CD4-positive, alpha-beta T cell (primary cell): ENCODE results near the gene SNRPD3. TPM values are rescaled to one million over a fixed set of nuclear protein-coding genes. Genes with fewer than 3 reads are reported as not detected.
"Not testable (repeated sequence)": the region's sequence is repeated elsewhere in the genome, so short reads cannot be mapped to it uniquely, and the experiment has no call there.

Experiments
- ATAC-seq: fragments of 200-7000 bp; cut with Tn5 transposase; one replicate; pipeline ENCODE4 v1.10.0; 2022; ENCODE audit warnings: mild to moderate bottlenecking; ENCODE audit not compliant: poor library complexity
- CTCF ChIA-PET: fragments of 350-600 bp; sonication (Branson Sonifier 250); formaldehyde crosslinking; loops from one replicate; lab custom pipeline; 2021; ENCODE audit warnings: antibody characterized with exemption, inconsistent platforms; lab: Charles Lee
- POLR2A ChIA-PET: fragments of 350-600 bp; sonication (Branson Sonifier 250); formaldehyde crosslinking; loops from one replicate; lab custom pipeline; 2021; ENCODE audit warnings: antibody characterized with exemption, inconsistent platforms; lab: Charles Lee
- DNase-seq, 14 experiments: peaks; one replicate each; pipeline ENCODE4 v3.0.0-alpha.2; 2013 to 2020; ENCODE audit warnings: mixed read lengths in 2 of 14
- H3K27ac ChIP-seq, 2 donors: one replicate each; pipeline versions ENCODE4 v1.5.1 to v1.7.0; 2013; ENCODE audit warnings: low read length in 2 of 2, low read depth in 1 of 2, mild to moderate bottlenecking in 1 of 2
- H3K27me3 ChIP-seq, 2 experiments: 1 replicate in 1 of 2; 2 replicates in 1 of 2; pipeline versions ENCODE4 v1.6.1 to v1.7.0; 2013; ENCODE audit warnings: low read length in 2 of 2, control low read depth in 1 of 2, mild to moderate bottlenecking in 1 of 2, moderate library complexity in 1 of 2; ENCODE audit not compliant: insufficient read depth in 2 of 2, control insufficient read depth in 1 of 2
- H3K36me3 ChIP-seq: one replicate; pipeline ENCODE4 v1.6.1; 2013; ENCODE audit warnings: low read length, control low read depth; ENCODE audit not compliant: insufficient read depth
- H3K4me1 ChIP-seq: one replicate; pipeline ENCODE4 v1.6.1; 2013; ENCODE audit warnings: low read length, control low read depth; ENCODE audit not compliant: insufficient read depth
- H3K4me3 ChIP-seq: one replicate; pipeline ENCODE4 v1.5.1; 2013; ENCODE audit warnings: mild to moderate bottlenecking, low read length, moderate library complexity
- H3K9me3 ChIP-seq, 2 experiments: 1 replicate in 1 of 2; 2 replicates in 1 of 2; pipeline versions ENCODE4 v1.6.1 to v1.7.0; 2013; ENCODE audit warnings: low read length in 2 of 2, mild to moderate bottlenecking in 2 of 2, control low read depth in 1 of 2, moderate library complexity in 1 of 2; ENCODE audit not compliant: control insufficient read depth in 1 of 2, insufficient read depth in 1 of 2
- H3K27ac Mint-ChIP-seq: one replicate; pipeline ENCODE4 v1.8.0; 2020; ENCODE audit warnings: mixed read lengths
- H3K27me3 Mint-ChIP-seq: one replicate; pipeline ENCODE4 v1.8.0; 2021; ENCODE audit warnings: mixed read lengths
- H3K36me3 Mint-ChIP-seq: one replicate; pipeline ENCODE4 v1.8.0; 2021; ENCODE audit warnings: low read depth, mixed read lengths
- H3K4me1 Mint-ChIP-seq: one replicate; pipeline ENCODE4 v1.8.0; 2021; ENCODE audit warnings: low read depth, mixed read lengths
- H3K4me3 Mint-ChIP-seq: one replicate; pipeline ENCODE4 v1.8.0; 2020; ENCODE audit warnings: mild to moderate bottlenecking, mixed read lengths
- H3K9me3 Mint-ChIP-seq: one replicate; pipeline ENCODE4 v1.8.0; 2020; ENCODE audit warnings: mixed read lengths
- intact Hi-C, 2 experiments: fragments of 100-400 bp; cut with DNase I in 1 of 2; cut with micrococcal nuclease in 1 of 2; formaldehyde crosslinking; loops; one replicate each; pipeline versions ENCODE4 v1.15.1 to v1.9.0; 2023 to 2025; cut with DNase I, micrococcal nuclease
- total RNA-seq, 174 experiments: library from RNA in 2 of 174; stranded (reverse) in 2 of 174; gene quantifications; one replicate each; pipeline ENCODE4 v1.2.3 and lab custom pipeline; 2021 to 2026
- TF ChIP-seq, protein P1 (sequence below): fragments of 200-600 bp; IDR thresholded peaks from one replicate; pipeline ENCODE4 v1.8.0; 2022; ENCODE audit warnings: antibody characterized with exemption, mild to moderate bottlenecking

The SNRPD3 gene
- total RNA-seq, 2 experiments from 2014 or later: 31.0 to 31.5 TPM

GRCh38 chr22:24525416-24526037, 30.3 kb upstream of the SNRPD3 start:
- H3K36me3 Mint-ChIP-seq: no peaks in the 10 kb centered on the region
- CTCF ChIA-PET: interaction anchor here (1.2 kb wide), 1 partner anchor 99 kb away, joined by 3 read pairs; no protein-coding TSS in a partner anchor
- Histone ChIP-seq H3K9me3 (no peaks in the 10 kb centered on the region), H3K27me3 (no peaks in the 10 kb centered on the region), H3K27ac (no peak overlapping the region), H3K4me1 (peaks cover 13% of the 10 kb centered on the region), H3K36me3 (no peaks in the 10 kb centered on the region), H3K4me3 (no peak overlapping the region)
- no peak overlapping the region for H3K27ac Mint-ChIP-seq
- POLR2A ChIA-PET: no interaction called here
- H3K4me3 Mint-ChIP-seq: no peak overlapping the region
- no peaks in the 10 kb centered on the region for H3K27me3 Mint-ChIP-seq
- no peaks in the 10 kb centered on the region for H3K9me3 Mint-ChIP-seq
- ATAC-seq (peak; percentile 98), DNase-seq (peak; percentile 60 to 88 (median 72))
- intact Hi-C loops: loop anchor here (1.0 to 10.0 kb wide), 4 partner anchors 104 to 331 kb away; no protein-coding TSS in a partner anchor
- TF ChIP-seq, protein P1, sequence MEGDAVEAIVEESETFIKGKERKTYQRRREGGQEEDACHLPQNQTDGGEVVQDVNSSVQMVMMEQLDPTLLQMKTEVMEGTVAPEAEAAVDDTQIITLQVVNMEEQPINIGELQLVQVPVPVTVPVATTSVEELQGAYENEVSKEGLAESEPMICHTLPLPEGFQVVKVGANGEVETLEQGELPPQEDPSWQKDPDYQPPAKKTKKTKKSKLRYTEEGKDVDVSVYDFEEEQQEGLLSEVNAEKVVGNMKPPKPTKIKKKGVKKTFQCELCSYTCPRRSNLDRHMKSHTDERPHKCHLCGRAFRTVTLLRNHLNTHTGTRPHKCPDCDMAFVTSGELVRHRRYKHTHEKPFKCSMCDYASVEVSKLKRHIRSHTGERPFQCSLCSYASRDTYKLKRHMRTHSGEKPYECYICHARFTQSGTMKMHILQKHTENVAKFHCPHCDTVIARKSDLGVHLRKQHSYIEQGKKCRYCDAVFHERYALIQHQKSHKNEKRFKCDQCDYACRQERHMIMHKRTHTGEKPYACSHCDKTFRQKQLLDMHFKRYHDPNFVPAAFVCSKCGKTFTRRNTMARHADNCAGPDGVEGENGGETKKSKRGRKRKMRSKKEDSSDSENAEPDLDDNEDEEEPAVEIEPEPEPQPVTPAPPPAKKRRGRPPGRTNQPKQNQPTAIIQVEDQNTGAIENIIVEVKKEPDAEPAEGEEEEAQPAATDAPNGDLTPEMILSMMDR: peak; percentile 70
- H3K4me1 Mint-ChIP-seq: peaks cover 6% of the 10 kb centered on the region

- TF ChIP-seq, protein P1: no peak
- peaks cover 6% of the 10 kb centered on the region for H3K4me1 Mint-ChIP-seq
- POLR2A ChIA-PET: no interaction called here
Observed at GRCh38 chr22:24526191-24526590, 29.6 kb upstream of the SNRPD3 start.

DNA sequence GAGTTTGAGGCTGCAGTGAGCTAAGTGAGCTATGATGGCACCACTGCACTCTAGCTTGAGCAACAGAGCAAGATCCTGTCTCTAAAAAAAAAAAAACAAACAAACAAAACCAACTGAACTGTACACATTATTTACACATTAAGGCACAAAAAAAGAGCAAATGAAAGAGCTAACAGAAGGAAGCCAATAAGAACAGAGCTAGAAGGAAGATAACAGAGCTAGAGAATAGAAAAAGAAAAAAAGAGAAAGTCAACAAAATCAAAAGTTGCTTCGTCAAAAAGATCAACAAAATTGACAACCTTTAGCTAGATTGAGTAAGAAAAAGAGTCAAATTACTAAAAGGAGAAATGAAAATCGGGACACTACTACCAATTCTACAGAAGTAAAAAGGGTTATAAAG, 25.9 kb upstream of the SNRPD3 start:
- TF ChIP-seq, protein P1: no peak

More at GRCh38 chr22:24526191-24526590, 29.6 kb upstream of the SNRPD3 start:
- Histone ChIP-seq H3K27ac (no peak overlapping the region), H3K27me3 (no peaks in the 10 kb centered on the region), H3K36me3 (no peaks in the 10 kb centered on the region), H3K4me3 (no peak overlapping the region), H3K4me1 (peaks cover 13% of the 10 kb centered on the region), H3K9me3 (no peaks in the 10 kb centered on the region)
- intact Hi-C loops: loop anchor here in 1 of 2 experiments (10.0 kb wide), 2 partner anchors 229 to 331 kb away; no protein-coding TSS in a partner anchor
- DNase-seq (no peak), ATAC-seq (no peak)
- Mint-ChIP-seq H3K36me3 (no peaks in the 10 kb centered on the region), H3K27me3 (no peaks in the 10 kb centered on the region), H3K4me3 (no peak overlapping the region), H3K27ac (no peak overlapping the region), H3K9me3 (no peaks in the 10 kb centered on the region)
- CTCF ChIA-PET: no interaction called here

GRCh38 chr22:24530968-24531367, 24.8 kb upstream of the SNRPD3 start:
- H3K4me3 ChIP-seq, H3K4me1 Mint-ChIP-seq, H3K27me3 Mint-ChIP-seq, DNase-seq, ATAC-seq, H3K36me3 ChIP-seq, CTCF ChIA-PET, H3K4me3 Mint-ChIP-seq, H3K27ac Mint-ChIP-seq, H3K9me3 ChIP-seq, H3K4me1 ChIP-seq, H3K36me3 Mint-ChIP-seq, H3K27me3 ChIP-seq, H3K9me3 Mint-ChIP-seq, H3K27ac ChIP-seq, POLR2A ChIA-PET, intact Hi-C loops: not testable (repeated sequence)

More for the DNA sequence above, 25.9 kb upstream of the SNRPD3 start:
- Mint-ChIP-seq H3K9me3 (no peaks in the 10 kb centered on the region), H3K4me3 (no peak overlapping the region), H3K27ac (no peak overlapping the region), H3K27me3 (no peaks in the 10 kb centered on the region), H3K36me3 (no peaks in the 10 kb centered on the region), H3K4me1 (peaks cover 6% of the 10 kb centered on the region)
- no peak for DNase-seq
- peaks cover 7% of the 10 kb centered on the region for H3K4me1 ChIP-seq
- ATAC-seq: no peak
- H3K9me3 ChIP-seq: no peaks in the 10 kb centered on the region
- H3K27ac ChIP-seq: no peak overlapping the region
- no peaks in the 10 kb centered on the region for H3K27me3 ChIP-seq
- CTCF ChIA-PET: no interaction called here
- intact Hi-C loops: loop anchor here in 1 of 2 experiments (10.0 kb wide), 2 partner anchors 225 to 335 kb away; no protein-coding TSS in a partner anchor
- no peak overlapping the region for H3K4me3 ChIP-seq
- POLR2A ChIA-PET: no interaction called here
- no peaks in the 10 kb centered on the region for H3K36me3 ChIP-seq
